Measurements from ENCODE around the gene ASIC1. TPM values are rescaled to one million over a fixed set of nuclear protein-coding genes. Genes with fewer than 3 reads are reported as not detected.

Gene ASIC1
- total and polyA plus RNA-seq, 8 donors: 0.45 to 3.5 (median 1.2) TPM; not detected in 1

GRCh38 chr12:50069069-50069468 is 11.7 kb downstream of the ASIC1 start:
- no peaks in the 10 kb centered on the region for H3K27me3 ChIP-seq
- DNase-seq: no peak
- peaks cover 0 to 10% (median 9%) of the 10 kb centered on the region in 4 donors for H3K4me1 ChIP-seq
- no peak overlapping the region for H3K27ac ChIP-seq
- intact Hi-C loops (cut with DNase I; ENCODE audit: low total_unique reads): no loop called here
- no peaks in the 10 kb centered on the region for H3K36me3 ChIP-seq
- TF ChIP-seq POLR2AphosphoS5 (IDR thresholded peaks at IDR 0.05): no peak
- no peak for TF ChIP-seq POLR2A (IDR thresholded peaks at IDR 0.05)
- TF ChIP-seq EP300 (IDR thresholded peaks at IDR 0.05): no peak
- no peak for TF ChIP-seq CTCF (IDR thresholded peaks at IDR 0.05)
- no peak overlapping the region for H3K4me3 ChIP-seq
- no peaks in the 10 kb centered on the region for H3K9me3 ChIP-seq
- 92 to 96% (median 94%) methylated on average over 5 of the region's 5 CpGs for WGBS, 5 donors

- Histone ChIP-seq H3K27me3 (no peaks in the 10 kb centered on the region), H3K4me1 (peaks cover 0 to 10% (median 9%) of the 10 kb centered on the region in 4 donors), H3K9me3 (no peaks in the 10 kb centered on the region), H3K36me3 (no peaks in the 10 kb centered on the region), H3K27ac (no peak overlapping the region), H3K4me3 (no peak overlapping the region)
- no peak for DNase-seq
- 88 to 99% (median 97%) methylated on average over 3 of the region's 3 CpGs for WGBS, 5 donors
- TF ChIP-seq EP300 (IDR thresholded peaks at IDR 0.05): no peak
- TF ChIP-seq CTCF (IDR thresholded peaks at IDR 0.05): no peak
- TF ChIP-seq POLR2A (IDR thresholded peaks at IDR 0.05): no peak
- no peak for TF ChIP-seq POLR2AphosphoS5 (IDR thresholded peaks at IDR 0.05)
- intact Hi-C loops (cut with DNase I; ENCODE audit: low total_unique reads): no loop called here
Measured at GRCh38 chr12:50069539-50069938, 12.1 kb downstream of the ASIC1 start.

GRCh38 chr12:50070314-50071060 is 13.1 kb downstream of the ASIC1 start:
- DNase-seq: peak; percentile 83 to 95
- peaks cover 0 to 15% (median 15%) of the 10 kb centered on the region in 4 donors for H3K4me1 ChIP-seq
- 24 to 41% (median 34%) methylated on average over 7 to 9 of the region's 9 CpGs for WGBS, 5 donors
- H3K27me3 ChIP-seq: no peaks in the 10 kb centered on the region
- no peak overlapping the region for H3K4me3 ChIP-seq
- H3K36me3 ChIP-seq: no peaks in the 10 kb centered on the region
- TF ChIP-seq CTCF (IDR thresholded peaks at IDR 0.05) (peak in 5 of 7 experiments; percentile 87 to 95 (median 90)), POLR2AphosphoS5 (IDR thresholded peaks at IDR 0.05) (peak in 1 of 3 donors; percentile 56), POLR2A (IDR thresholded peaks at IDR 0.05) (no peak)
- H3K27ac ChIP-seq: no peak overlapping the region
- intact Hi-C loops (cut with DNase I; ENCODE audit: low total_unique reads): loop anchor here (5.0 to 10.0 kb wide), 2 partner anchors 103 to 104 kb away; no protein-coding TSS in a partner anchor
- no peaks in the 10 kb centered on the region for H3K9me3 ChIP-seq

GRCh38 chr12:50072198-50072907 is 15.0 kb downstream of the ASIC1 start:
- Histone ChIP-seq H3K4me1 (peaks cover 0 to 21% (median 20%) of the 10 kb centered on the region in 4 donors), H3K27ac (no peak overlapping the region), H3K27me3 (no peaks in the 10 kb centered on the region), H3K4me3 (no peak overlapping the region), H3K9me3 (no peaks in the 10 kb centered on the region), H3K36me3 (no peaks in the 10 kb centered on the region)
- intact Hi-C loops (cut with DNase I; ENCODE audit: low total_unique reads): loop anchor here (5.0 to 10.0 kb wide), 2 partner anchors 102 to 105 kb away; no protein-coding TSS in a partner anchor
- TF ChIP-seq POLR2AphosphoS5 (IDR thresholded peaks at IDR 0.05): no peak
- TF ChIP-seq EP300 (IDR thresholded peaks at IDR 0.05): no peak
- TF ChIP-seq POLR2A (IDR thresholded peaks at IDR 0.05): no peak
- no peak for TF ChIP-seq CTCF (IDR thresholded peaks at IDR 0.05)
- 72 to 77% (median 73%) methylated on average over 10 of the region's 10 CpGs for WGBS, 5 donors
- peak in 1 of 2 donors; percentile 9 for DNase-seq

All from stomach (tissue), 9 donors.